Heart right ventricle (tissue), 16 donors: ENCODE measurements around the gene TSNAX. TPM values are rescaled to one million over a fixed set of nuclear protein-coding genes. Genes with fewer than 3 reads are reported as not detected.

Experiments
- ATAC-seq, 8 donors: fragments of 200-7000 bp; cut with Tn5 transposase; one replicate each; pipeline ENCODE4 v1.9.1; 2020; ENCODE audit warnings: mild to moderate bottlenecking in 8 of 8, moderate library complexity in 8 of 8, moderate number of reproducible peaks in 1 of 8
- DNase-seq, 2 donors: peaks; one replicate each; pipeline ENCODE4 v3.0.0-alpha.2; 2020
- H3K27ac ChIP-seq, 10 donors: fragments of 200-600 bp; sonication (generic) in 2 of 10; one replicate each; pipeline versions ENCODE4 v1.5.0 to v1.8.0; 2020 to 2022; ENCODE audit warnings: mild to moderate bottlenecking in 3 of 10
- H3K27me3 ChIP-seq, 7 donors: fragments of 200-600 bp; one replicate each; pipeline ENCODE4 v1.8.0; 2021 to 2022; ENCODE audit warnings: mild to moderate bottlenecking in 2 of 7
- H3K36me3 ChIP-seq, 9 donors: fragments of 200-600 bp; sonication (generic) in 1 of 9; one replicate each; pipeline versions ENCODE4 v1.5.0 to v1.8.0; 2020 to 2022; ENCODE audit warnings: mild to moderate bottlenecking in 2 of 9
- H3K4me1 ChIP-seq, 9 donors: fragments of 200-600 bp; sonication (generic) in 1 of 9; one replicate each; pipeline versions ENCODE4 v1.5.0 to v1.8.0; 2020 to 2022; ENCODE audit warnings: mild to moderate bottlenecking in 4 of 9
- H3K4me3 ChIP-seq, 10 donors: fragments of 200-600 bp; sonication (generic) in 2 of 10; one replicate each; pipeline versions ENCODE4 v1.5.0 to v1.8.0; 2020 to 2022; ENCODE audit warnings: mild to moderate bottlenecking in 7 of 10, moderate library complexity in 2 of 10
- H3K9me3 ChIP-seq, 11 donors: fragments of 200-600 bp in 10 of 11; sonication (generic) in 2 of 11; one replicate each; pipeline versions ENCODE4 v1.5.0 to v1.8.0; 2013 to 2022; ENCODE audit warnings: mild to moderate bottlenecking in 2 of 11, control low read depth in 1 of 11, moderate library complexity in 1 of 11
- CTCF ChIP-seq, 9 donors: fragments of 200-600 bp; sonication (generic) in 2 of 9; IDR thresholded peaks; one replicate each; pipeline versions ENCODE4 v1.5.0 to v1.8.0; 2021 to 2022; ENCODE audit warnings: antibody characterized with exemption in 9 of 9, mild to moderate bottlenecking in 5 of 9, moderate library complexity in 1 of 9
- WGBS, 2 donors: extraction: QIAGEN DNeasy Blood & Tissue Kit; methylation state at CpG; one replicate each; pipeline ENCODE4 v1.1.7; 2013; ENCODE audit warnings: inconsistent platforms in 1 of 2; 5-methylcytosine and 5-hydroxymethylcytosine counted together
- intact Hi-C, 10 donors: fragments of 100-400 bp; cut with DNase I; formaldehyde crosslinking; loops; one replicate each; pipeline versions ENCODE4 v1.11.1 to v1.14.2; 2022
- polyA plus RNA-seq, 2 donors: library from polyadenylated mRNA; stranded (reverse); fragments of 200-250 nt; gene quantifications; one replicate each; pipeline ENCODE4 v1.2.3, GENCODE V29; 2013
- total RNA-seq, 10 donors: library from RNA; stranded (reverse); fragmentation: NEBNext Ultra II Directional in 3 of 10; extraction: Animal tissue kit (Norgen Biotek cat#: 25700) in 3 of 10; gene quantifications; one replicate each; pipeline versions ENCODE4 v1.2.1 to v1.2.4, GENCODE V29; 2021 to 2023
- donor health status: Arrhythmogenic right ventricular cardiomyopathy.
- donor health status: ischemic (EF 13 %, LVEDD 7.1; RV severe dilation, severe dysfunction).
- donor health status: healthy with polysubstance abuse.
- donor health status: DM: no; HTN: yes; CAD: no.
- donor health status: DM: no; HTN: no; CAD: no.
- donor health status: ischemic (EF 25% LVEDD 6.9; RV normal size, moderate dysfunction).
- donor health status: ischemic (EF 25% LVEDD 5.7; RV mildly dilated, moderate dysfunction).
- donor health status: healthy.
- donor health status: DM: yes; HTN: yes; CAD: no.
- donor health status: Ischemic cardiomyopathy.
- donor health status: ischemic (EF 35%, LVEDD 5.7; RV mildly dilated, moderate dysfunction).
- donor health status: nonischemic (EF 11% LVEDD 7.7; RV severe dilation, severe dysfunction).
- donor health status: DM: yes; HTN: yes; CAD: no.
- donor health status: PGD.
- donor health status: ischemic (EF 29% LVEDD 5.4; RV normal size, mild dysfunction).
- donor health status: nonischemic (EF 23%, LVEDD 6.1; RV moderate dilation, normal function).

The TSNAX gene
- total and polyA plus RNA-seq, 12 donors = 11.8 to 37.9 (median 32.0) TPM

- ATAC-seq = no peak
- H3K27me3 ChIP-seq = no peaks in the 10 kb centered on the region
Observed at GRCh38 chr1:231581859-231582258, 53.4 kb downstream of the TSNAX start.

GRCh38 chr1:231583376-231583775, 54.9 kb downstream of the TSNAX start:
- no peaks in the 10 kb centered on the region for H3K9me3 ChIP-seq
- no peak overlapping the region for H3K4me3 ChIP-seq
- H3K4me1 ChIP-seq = peaks cover 0 to 34% (median 3%) of the 10 kb centered on the region in 9 donors
- no peaks in the 10 kb centered on the region for H3K27me3 ChIP-seq
- DNase-seq (no peak), ATAC-seq (peak in 2 of 8 donors; percentile 52 to 62)
- 74 to 77% methylated on average over 6 of the region's 6 CpGs for WGBS, 2 donors
- H3K27ac ChIP-seq = peak overlapping the region in 3 of 10 donors; percentile 31 to 57 (median 45)
- H3K36me3 ChIP-seq = no peaks in the 10 kb centered on the region
- TF ChIP-seq CTCF (IDR thresholded peaks at IDR 0.05) = no peak
- intact Hi-C loops = loop anchor here in 1 of 10 donors (10.0 kb wide), 1 partner anchor 159 kb away; the partner anchor contains the start of gene EGLN1

More at GRCh38 chr1:231581859-231582258, 53.4 kb downstream of the TSNAX start:
- Histone ChIP-seq H3K36me3 (no peaks in the 10 kb centered on the region), H3K4me1 (peaks cover 0 to 32% (median 3%) of the 10 kb centered on the region in 9 donors), H3K9me3 (no peaks in the 10 kb centered on the region), H3K4me3 (no peak overlapping the region), H3K27ac (peak overlapping the region in 1 of 10 donors; percentile 38)
- no peak for DNase-seq
- no peak for TF ChIP-seq CTCF (IDR thresholded peaks at IDR 0.05)
- intact Hi-C loops = loop anchor here in 1 of 10 donors (10.0 kb wide), 1 partner anchor 157 kb away; the partner anchor contains the start of gene EGLN1
- 40 to 61% methylated on average over 2 of the region's 2 CpGs for WGBS, 2 donors

GRCh38 chr1:231584117-231584516, 55.6 kb downstream of the TSNAX start:
- DNase-seq = no peak
- no peak overlapping the region for H3K4me3 ChIP-seq
- no peaks in the 10 kb centered on the region for H3K36me3 ChIP-seq
- WGBS, 2 donors = 37 to 40% methylated on average over 3 of the region's 3 CpGs
- intact Hi-C loops = loop anchor here in 1 of 10 donors (10.0 kb wide), 1 partner anchor 159 kb away; the partner anchor contains the start of gene EGLN1
- peaks cover 0 to 42% (median 3%) of the 10 kb centered on the region in 9 donors for H3K4me1 ChIP-seq
- H3K27me3 ChIP-seq = no peaks in the 10 kb centered on the region
- peak overlapping the region in 3 of 10 donors; percentile 31 to 57 (median 45) for H3K27ac ChIP-seq
- peak in 5 of 9 donors; percentile 10 to 41 (median 21) for TF ChIP-seq CTCF (IDR thresholded peaks at IDR 0.05)
- no peaks in the 10 kb centered on the region for H3K9me3 ChIP-seq
- peak in 3 of 8 donors; percentile 29 to 58 (median 49) for ATAC-seq

- ATAC-seq = no peak
- Histone ChIP-seq H3K4me3 (no peak overlapping the region), H3K27me3 (no peaks in the 10 kb centered on the region), H3K4me1 (peaks cover 0 to 47% (median 3%) of the 10 kb centered on the region in 9 donors), H3K36me3 (no peaks in the 10 kb centered on the region), H3K27ac (no peak overlapping the region), H3K9me3 (no peaks in the 10 kb centered on the region)
- intact Hi-C loops = loop anchor here in 3 of 10 donors (5.0 to 10.0 kb wide), 3 partner anchors 43 to 228 kb away; partner anchors contain the start of gene EGLN1 (in 1 of the 3)
- TF ChIP-seq CTCF (IDR thresholded peaks at IDR 0.05) = no peak
- no peak for DNase-seq
- WGBS, 2 donors = 76 to 78% methylated on average over 5 of the region's 5 CpGs
Observed at GRCh38 chr1:231584921-231585320, 56.5 kb downstream of the TSNAX start.
